Measurements from ENCODE around the gene PTPRK.

- TF ChIP-seq CTCF (conservative IDR thresholded peaks at IDR 0.05; ENCODE audit: low read depth in 2 of 2) (no peak), POLR2AphosphoS5 (IDR thresholded peaks at IDR 0.05; ENCODE audit: low read depth) (no peak), EZH2 (IDR thresholded peaks at IDR 0.05; ENCODE audit: low read depth, unreplicated experiment) (no peak), EZH2phosphoT487 (IDR thresholded peaks at IDR 0.05; ENCODE audit: unreplicated experiment) (no peak)
Measured at GRCh38 chr6:128208851-128209580, 311.4 kb downstream of the PTPRK start.
